KMS-11 (cell line): Measurements from ENCODE around the gene AMFR.

Experiments
- H2AFZ ChIP-seq: fragments of 200-600 bp; sonication (generic); 2 replicates; pipeline ENCODE4 v1.6.1; 2016; ENCODE audit warnings: antibody characterized with exemption, mixed run types, low read depth
- H3K27ac ChIP-seq: fragments of 200-600 bp; sonication (generic); 2 replicates; pipeline ENCODE4 v1.6.1; 2016; ENCODE audit warnings: mild to moderate bottlenecking, mixed run types
- H3K27me3 ChIP-seq: fragments of 200-600 bp; sonication (generic); 2 replicates; pipeline ENCODE4 v1.6.1; 2017; ENCODE audit warnings: mild to moderate bottlenecking, low read depth, mixed run types, moderate library complexity; ENCODE audit not compliant: insufficient read depth
- H3K36me3 ChIP-seq: fragments of 200-600 bp; sonication (generic); 2 replicates; pipeline ENCODE4 v1.6.1; 2017; ENCODE audit warnings: mild to moderate bottlenecking, mixed run types; ENCODE audit not compliant: insufficient read depth
- H3K4me1 ChIP-seq: fragments of 200-600 bp; sonication (generic); 2 replicates; pipeline ENCODE4 v1.6.1; 2016; ENCODE audit warnings: mild to moderate bottlenecking, low read depth, mixed run types; ENCODE audit not compliant: poor library complexity, severe bottlenecking
- H3K4me2 ChIP-seq: fragments of 200-600 bp; sonication (generic); 2 replicates; pipeline ENCODE4 v1.7.0; 2016; ENCODE audit warnings: mild to moderate bottlenecking, mixed run types
- H3K4me3 ChIP-seq: fragments of 200-600 bp; sonication (generic); IDR thresholded peaks from 2 replicates; pipeline ENCODE4 v1.6.1; 2017; ENCODE audit warnings: low read depth, low read length, mixed read lengths; ENCODE audit not compliant: insufficient read depth
- H3K79me2 ChIP-seq: fragments of 200-600 bp; sonication (generic); 2 replicates; pipeline ENCODE4 v1.6.1; 2016; ENCODE audit warnings: low read depth, mixed run types; ENCODE audit not compliant: insufficient read depth
- H3K9ac ChIP-seq: fragments of 200-600 bp; sonication (generic); 2 replicates; pipeline ENCODE4 v1.6.1; 2016; ENCODE audit warnings: mild to moderate bottlenecking, mixed run types
- H4K20me1 ChIP-seq: fragments of 200-600 bp; sonication (generic); 2 replicates; pipeline ENCODE4 v1.6.1; 2016; ENCODE audit warnings: mild to moderate bottlenecking, mixed run types; ENCODE audit not compliant: insufficient read depth
- CTCF ChIP-seq: fragments of 200-600 bp; sonication (generic); conservative IDR thresholded peaks from 2 replicates; pipeline ENCODE4 v1.6.1; 2017; ENCODE audit warnings: low read depth, mild to moderate bottlenecking, antibody characterized with exemption, low read length, moderate library complexity, mixed read lengths

AMFR gene

GRCh38 chr16:56332464-56333079 is 92.8 kb downstream of the AMFR start:
- Histone ChIP-seq H3K4me2 (no peak overlapping the region), H3K27me3 (no peaks in the 10 kb centered on the region), H3K36me3 (no peaks in the 10 kb centered on the region)

DNA sequence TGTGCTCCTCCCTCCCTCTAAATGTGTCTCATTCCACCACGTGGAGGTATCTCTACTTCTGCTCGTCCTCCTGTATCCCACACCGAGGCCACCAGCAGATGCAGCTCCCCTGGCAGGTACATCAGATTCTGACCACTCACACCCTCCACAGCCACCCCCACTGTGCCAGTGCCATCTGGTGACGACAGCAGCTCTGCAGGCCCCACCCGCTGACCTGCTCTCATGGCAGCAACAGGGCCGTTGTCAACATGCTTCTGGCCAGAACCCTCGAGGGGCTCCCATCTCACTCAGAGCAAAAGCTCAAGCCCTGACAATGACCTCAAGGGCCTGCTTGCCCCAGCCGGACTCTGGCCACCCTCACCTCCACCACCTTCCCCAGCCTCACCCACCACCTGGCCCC is 93.4 kb downstream of the AMFR start:
- H3K4me1 ChIP-seq: no peaks in the 10 kb centered on the region
- H3K27ac ChIP-seq: no peak overlapping the region
- H3K79me2 ChIP-seq: no peaks in the 10 kb centered on the region
- no peaks in the 10 kb centered on the region for H4K20me1 ChIP-seq
- no peak for TF ChIP-seq CTCF
- H3K4me2 ChIP-seq: no peak overlapping the region
- no peaks in the 10 kb centered on the region for H3K27me3 ChIP-seq
- H3K4me3 ChIP-seq: no peak overlapping the region
- no peak overlapping the region for H2AFZ ChIP-seq
- no peak overlapping the region for H3K9ac ChIP-seq
- no peaks in the 10 kb centered on the region for H3K36me3 ChIP-seq

More at GRCh38 chr16:56332464-56333079, 92.8 kb downstream of the AMFR start:
- Histone ChIP-seq H3K4me1 (no peaks in the 10 kb centered on the region), H3K4me3 (no peak overlapping the region), H3K9ac (no peak overlapping the region), H3K79me2 (no peaks in the 10 kb centered on the region), H4K20me1 (no peaks in the 10 kb centered on the region), H2AFZ (no peak overlapping the region), H3K27ac (no peak overlapping the region)
- TF ChIP-seq CTCF: no peak

GRCh38 chr16:56331399-56331798 is 93.9 kb downstream of the AMFR start:
- Histone ChIP-seq H3K36me3 (no peaks in the 10 kb centered on the region), H3K27me3 (no peaks in the 10 kb centered on the region), H3K4me2 (no peak overlapping the region), H3K4me1 (no peaks in the 10 kb centered on the region), H3K4me3 (no peak overlapping the region), H3K27ac (no peak overlapping the region), H4K20me1 (no peaks in the 10 kb centered on the region), H2AFZ (no peak overlapping the region), H3K79me2 (no peaks in the 10 kb centered on the region), H3K9ac (no peak overlapping the region)
- no peak for TF ChIP-seq CTCF

GRCh38 chr16:56330476-56330875 is 94.9 kb downstream of the AMFR start:
- Histone ChIP-seq H3K36me3 (no peaks in the 10 kb centered on the region), H4K20me1 (no peaks in the 10 kb centered on the region), H3K9ac (no peak overlapping the region), H3K27me3 (no peaks in the 10 kb centered on the region), H3K4me2 (no peak overlapping the region), H3K79me2 (no peaks in the 10 kb centered on the region), H3K4me1 (no peaks in the 10 kb centered on the region), H2AFZ (no peak overlapping the region), H3K27ac (no peak overlapping the region), H3K4me3 (no peak overlapping the region)
- TF ChIP-seq CTCF: no peak
